HG03060 (cell line): ENCODE data around the gene SLC38A1.
"Not testable (repeated sequence)": the region's sequence is repeated elsewhere in the genome, so short reads cannot be mapped to it uniquely, and the experiment has no call there.

Experiments
- ATAC-seq: cut with Tn5 transposase; IDR thresholded peaks from one replicate; pipeline ENCODE4 v1.9.1; 2021; ENCODE audit warnings: low read depth, moderate number of reproducible peaks; ENCODE audit not compliant: unreplicated experiment

SLC38A1 gene

GRCh38 chr12:46268583-46269428 is at the start of gene SLC38A1:
Gene SLC38A1, minus strand, starts transcription at chr12:46269043. Its CDS starts 29,243 bp downstream, at chr12:46239800.
- peak; percentile 37 for ATAC-seq

GRCh38 chr12:46318037-46318436 is 49.2 kb upstream of the SLC38A1 start:
- no peak for ATAC-seq

- ATAC-seq: no peak
These were observed 35.2 kb upstream of the SLC38A1 start for GRCh38 chr12:46304070-46304469.

- no peak for ATAC-seq
These were observed 34.3 kb upstream of the SLC38A1 start for GRCh38 chr12:46303039-46303666.

GRCh38 chr12:46300910-46301309 is 32.1 kb upstream of the SLC38A1 start:
- no peak for ATAC-seq

GRCh38 chr12:46299851-46300250 is 31.0 kb upstream of the SLC38A1 start:
- ATAC-seq: no peak

GRCh38 chr12:46298261-46298660 is 29.4 kb upstream of the SLC38A1 start:
- ATAC-seq: no peak

GRCh38 chr12:46296822-46297221 is 28.0 kb upstream of the SLC38A1 start:
- ATAC-seq: no peak

GRCh38 chr12:46292754-46293402 is 24.0 kb upstream of the SLC38A1 start:
- no peak for ATAC-seq

GRCh38 chr12:46291953-46292352 is 23.1 kb upstream of the SLC38A1 start:
- ATAC-seq: not testable (repeated sequence)

GRCh38 chr12:46285177-46285576 is 16.3 kb upstream of the SLC38A1 start:
- not testable (repeated sequence) for ATAC-seq

GRCh38 chr12:46282829-46283228 is 14.0 kb upstream of the SLC38A1 start:
- no peak for ATAC-seq

GRCh38 chr12:46276756-46277155 is 7.9 kb upstream of the SLC38A1 start:
- ATAC-seq: no peak

GRCh38 chr12:46271863-46272262 is 3.0 kb upstream of the SLC38A1 start:
- ATAC-seq: no peak

- ATAC-seq: no peak
These were observed 792 bp upstream of the SLC38A1 start for GRCh38 chr12:46269429-46270241.

- ATAC-seq: no peak
These were observed 839 bp downstream of the SLC38A1 start for GRCh38 chr12:46267825-46268582.

- ATAC-seq: no peak
These were observed 1.3 kb downstream of the SLC38A1 start for GRCh38 chr12:46267575-46267824.

GRCh38 chr12:46266869-46267574 is 1.8 kb downstream of the SLC38A1 start:
- ATAC-seq: no peak

- ATAC-seq: no peak
These were observed 2.5 kb downstream of the SLC38A1 start for GRCh38 chr12:46266382-46266791.
